K562 (cell line): ENCODE measurements around the gene TBC1D5. TPM values are rescaled to one million over a fixed set of nuclear protein-coding genes. Genes with fewer than 3 reads are reported as not detected.

ENCODE experiments used
- ATAC-seq: fragments of 200-7000 bp; cut with Tn5 transposase; 3 replicates; pipeline ENCODE4 v1.9.1; 2020; ENCODE audit warnings: moderate library complexity
- BruUV-seq: library from RNA; stranded (reverse); fragments of 400-500 nt; replicated peaks from 2 replicates; lab custom pipeline; 2021; lab: Mats Ljungman, UMichigan
- CTCF ChIA-PET: fragments of 300-600 bp; formaldehyde crosslinking; extraction: SDS; loops from one replicate; lab custom pipeline; 2021; ENCODE audit warnings: low intra/inter-chr PET ratio; lab: Yijun Ruan, JAX
- POLR2A ChIA-PET: fragments of 300-600, 350-650 bp; sonication (Branson Sonifier 250); formaldehyde crosslinking; extraction: SDS; loops from one replicate; lab custom pipeline; 2021; ENCODE audit warnings: antibody characterized with exemption, inconsistent platforms; lab: Yijun Ruan, JAX
- DNase-seq, 4 experiments: peaks; one replicate each; pipeline versions ENCODE4 v3.0.0 to v3.0.0-alpha.2; 2011 to 2018; ENCODE audit warnings: low spot score in 3 of 4, mixed read lengths in 3 of 4; ENCODE audit errors: extremely low read depth in 1 of 4
- FAIRE-seq: peaks from 2 replicates; lab custom pipeline; 2011; peaks lifted over from hg19 to GRCh38; lab: Jason Lieb, UNC
- H2AFZ ChIP-seq: 2 replicates; pipeline ENCODE4 v1.6.0; 2011; ENCODE audit warnings: low read depth, low read length, control low read depth, inconsistent platforms
- H3K27ac ChIP-seq: fragments of 200-600 bp; 3 replicates; pipeline ENCODE4 v1.8.0; 2011; ENCODE audit warnings: low read depth, mild to moderate bottlenecking, control low read depth, inconsistent platforms, low read length, moderate library complexity, mixed read lengths; ENCODE audit errors: extremely low read depth
- H3K27me3 ChIP-seq, 2 experiments: fragments of 300-600 bp in 1 of 2; 2 replicates in 1 of 2; 3 replicates in 1 of 2; pipeline versions ENCODE4 v1.6.0 to v1.8.0; 2011; ENCODE audit warnings: inconsistent platforms in 2 of 2, low read length in 2 of 2, mild to moderate bottlenecking in 1 of 2, mixed read lengths in 1 of 2, moderate library complexity in 1 of 2; ENCODE audit not compliant: control insufficient read depth in 2 of 2, insufficient read depth in 2 of 2
- H3K36me3 ChIP-seq: fragments of 300-600 bp; 3 replicates; pipeline ENCODE4 v1.8.0; 2011; ENCODE audit warnings: mild to moderate bottlenecking, low read length, inconsistent platforms; ENCODE audit not compliant: control insufficient read depth, insufficient read depth
- H3K4me1 ChIP-seq, 2 experiments: fragments of 200-600 bp in 1 of 2; replicated peaks in 1 of 2; 2 replicates in 1 of 2; 3 replicates in 1 of 2; pipeline versions ENCODE4 v1.5.1 to v1.8.0; 2011; ENCODE audit warnings: inconsistent platforms in 2 of 2, low read length in 2 of 2, mild to moderate bottlenecking in 1 of 2, mixed read lengths in 1 of 2, moderate library complexity in 1 of 2; ENCODE audit not compliant: control insufficient read depth in 2 of 2, insufficient read depth in 2 of 2
- H3K4me2 ChIP-seq: 2 replicates; pipeline ENCODE4 v1.6.1; 2011; ENCODE audit warnings: low read length, control low read depth, inconsistent platforms, mixed read lengths; ENCODE audit not compliant: insufficient read depth
- H3K4me3 ChIP-seq: fragments of 200-600 bp; sonication (generic), shearing (Covaris generic); 2 replicates; pipeline ENCODE4 v1.5.1; 2016; ENCODE audit warnings: control low read depth, inconsistent platforms
- H3K79me2 ChIP-seq: fragments of 200-600 bp; 3 replicates; pipeline ENCODE4 v1.8.0; 2011; ENCODE audit warnings: low read length, inconsistent platforms; ENCODE audit not compliant: control insufficient read depth, insufficient read depth
- H3K9ac ChIP-seq, 2 experiments: 2 replicates each; pipeline versions ENCODE4 v1.6.0 to v1.6.1; 2011; ENCODE audit warnings: low read depth in 2 of 2, low read length in 2 of 2, control low read depth in 1 of 2, inconsistent platforms in 1 of 2, mild to moderate bottlenecking in 1 of 2, mixed read lengths in 1 of 2; ENCODE audit not compliant: insufficient read depth in 1 of 2
- H3K9me1 ChIP-seq: one replicate; pipeline ENCODE4 v1.6.0; 2011; ENCODE audit warnings: inconsistent platforms, mild to moderate bottlenecking, low read length, moderate library complexity; ENCODE audit not compliant: control insufficient read depth, insufficient read depth
- H3K9me3 ChIP-seq: replicated peaks from 2 replicates; pipeline ENCODE4 v1.5.1; 2011; ENCODE audit warnings: low read depth, low read length, inconsistent platforms; ENCODE audit not compliant: control insufficient read depth, insufficient read depth
- H4K20me1 ChIP-seq: replicated peaks from 2 replicates; pipeline ENCODE4 v1.6.1; 2011; ENCODE audit warnings: low read length, inconsistent platforms, mixed read lengths; ENCODE audit not compliant: control insufficient read depth, insufficient read depth
- CAMTA2 ChIP-seq: fragments of 250-450 bp; sonication (Bioruptor Pico); conservative IDR thresholded peaks from 2 replicates; pipeline ENCODE4 v1.5.1; 2022
- CBX2 ChIP-seq: fragments of 200-600 bp; sonication (generic); IDR thresholded peaks from one replicate; pipeline ENCODE4 v1.6.1; 2012; ENCODE audit warnings: mild to moderate bottlenecking, low read length, inconsistent platforms; ENCODE audit not compliant: insufficient read depth, poor library complexity, severe bottlenecking
- HCFC1 ChIP-seq: IDR thresholded peaks from 2 replicates; pipeline ENCODE4 v1.6.1; 2012; ENCODE audit warnings: low read depth, low read length, improper control_type of control experiment
- LEF1 ChIP-seq: fragments of 450-650 bp; IDR thresholded peaks from 2 replicates; pipeline ENCODE4 v1.6.1; 2016; ENCODE audit warnings: mild to moderate bottlenecking
- NCOR1 ChIP-seq: fragments of 450-650 bp; IDR thresholded peaks from 2 replicates; pipeline ENCODE4 v1.6.1; 2016; ENCODE audit warnings: mild to moderate bottlenecking, moderate library complexity
- PPARD ChIP-seq: fragments of 250-450 bp; sonication (Bioruptor Pico); IDR thresholded peaks from 2 replicates; pipeline ENCODE4 v1.8.0; 2022; ENCODE audit warnings: inconsistent platforms, mild to moderate bottlenecking, moderate library complexity
- TEAD4 ChIP-seq, 2 experiments: sonication (generic) in 1 of 2; formaldehyde crosslinking in 1 of 2; IDR thresholded peaks; 2 replicates each; pipeline versions ENCODE4 v1.6.1 to v1.8.0; 2012 to 2022; ENCODE audit warnings: borderline replicate concordance in 1 of 2, inconsistent platforms in 1 of 2, low read length in 1 of 2, mild to moderate bottlenecking in 1 of 2, missing genetic modification reagents in 1 of 2
- YY1 ChIP-seq, 3 experiments: IDR thresholded peaks; 2 replicates each; pipeline ENCODE4 v1.6.1; 2011; ENCODE audit warnings: low read length in 2 of 3, mild to moderate bottlenecking in 2 of 3, moderate library complexity in 2 of 3, borderline replicate concordance in 1 of 3, control low read depth in 1 of 3, low read depth in 1 of 3; ENCODE audit not compliant: insufficient read depth in 3 of 3, insufficient replicate concordance in 2 of 3, control insufficient read depth in 1 of 3, insufficient read length in 1 of 3; ENCODE audit errors: extremely low read depth in 1 of 3
- ZFX ChIP-seq: sonication (generic); formaldehyde crosslinking; IDR thresholded peaks from 2 replicates; pipeline ENCODE4 v1.8.0; 2022; ENCODE audit warnings: mild to moderate bottlenecking, missing genetic modification reagents, moderate library complexity
- ZNF740 ChIP-seq, 3 experiments: fragments of 200-800 bp in 1 of 3; sonication (Bioruptor generic) in 1 of 3; sonication (generic) in 1 of 3; formaldehyde crosslinking in 1 of 3; IDR thresholded peaks; 2 replicates each; pipeline versions ENCODE4 v1.6.1 to v1.8.0; 2016 to 2022; ENCODE audit warnings: mild to moderate bottlenecking in 2 of 3, missing compliant biosample characterization in 2 of 3, missing genetic modification characterization in 2 of 3, missing genetic modification reagents in 1 of 3
- WGBS: fragments of 100-300 bp; shearing (Covaris generic); methylation state at CpG from one replicate; pipeline ENCODE4 v1.1.6; 2016; ENCODE audit warnings: low coverage, mixed read lengths; ENCODE audit not compliant: insufficient coverage; ENCODE audit errors: missing lambda C conversion rate; 5-methylcytosine and 5-hydroxymethylcytosine counted together
- in situ Hi-C: fragments of 300-500 bp; cut with MboI; formaldehyde crosslinking; loops from 4 replicates; pipeline ENCODE4 v1.15.0; 2018; ENCODE audit warnings: inconsistent platforms, mixed read lengths
- intact Hi-C: fragments of 100-400 bp; cut with micrococcal nuclease; formaldehyde crosslinking; loops from 2 replicates; pipeline ENCODE4 v1.14.2; 2022
- polyA plus RNA-seq, 8 experiments: library from polyadenylated mRNA; depleted of rRNA in 4 of 8; stranded (reverse) in 5 of 8; unstranded in 3 of 8; fragments of >200 nt; fragmentation: Nextera tagmentation in 2 of 8; fragmentation: Illumina TruSeq in 1 of 8; extraction: Ambion mirVana in 2 of 8; extraction: Trizol in 1 of 8; gene quantifications; 2 replicates each; pipeline versions ENCODE4 v1.2.1 to v1.2.3, GENCODE V29; 2011 to 2014; ENCODE audit warnings: inconsistent platforms in 1 of 8, missing spikeins in 1 of 8
- total RNA-seq, 7 experiments: library from RNA; depleted of rRNA in 6 of 7; stranded (reverse); fragments of >200 nt in 6 of 7; fragmentation: Illumina TruSeq in 2 of 7; extraction: Trizol in 2 of 7; gene quantifications; 2 replicates each; pipeline versions ENCODE4 v1.2.1 to v1.2.3, GENCODE V29; 2011 to 2021; ENCODE audit warnings: low replicate concordance in 1 of 7

Gene TBC1D5
- total and polyA plus RNA-seq, 9 of the 15 experiments (the other 6 are each of a cell fraction or from before 2014, with no cell fraction given) = 2.9 to 38.1 (median 25.6) TPM

GRCh38 chr3:17333893-17334292 lies 408.5 kb downstream of the TBC1D5 start (continued):
- peak; percentile 62; the same call in 1 of the 2 replicates for TF ChIP-seq TEAD4 (IDR thresholded peaks at IDR 0.05; ENCODE audit: low read length)
- TF ChIP-seq TEAD4 (CRISPR knock-in tag; IDR thresholded peaks at IDR 0.05; ENCODE audit: borderline replicate concordance) = no peak
- TF ChIP-seq ZNF740 (CRISPR knock-in tag; IDR thresholded peaks at IDR 0.05) = no peak
- TF ChIP-seq ZNF740 (tag; IDR thresholded peaks at IDR 0.05) = no peak
- no peak for TF ChIP-seq PPARD
- no peak for TF ChIP-seq LEF1
- TF ChIP-seq NCOR1 = peak; percentile 26; the same call in 1 of the 2 replicates
- TF ChIP-seq ZFX (CRISPR knock-in tag) = no peak

GRCh38 chr3:17333446-17333845 lies 409.0 kb downstream of the TBC1D5 start:
- no peak for TF ChIP-seq HCFC1
- TF ChIP-seq YY1 (IDR thresholded peaks at IDR 0.05; ENCODE audit: borderline replicate concordance in 1 of 3, control insufficient read depth in 1 of 3, extremely low read depth in 1 of 3, insufficient read depth in 3 of 3, insufficient read length in 1 of 3, insufficient replicate concordance in 2 of 3, low read depth in 1 of 3, low read length in 2 of 3) = no peak
- TF ChIP-seq CBX2 = no peak
- 0 out of 2 replicates have a peak, but pooled peaks have one; percentile 15 for TF ChIP-seq CAMTA2 (CRISPR knock-in tag)
- TF ChIP-seq, all 486 proteins: peak for 1
- ChIA-PET CTCF (no interaction called here), POLR2A (no interaction called here)
- Histone ChIP-seq H2AFZ (no peak overlapping the region), H3K27ac (no peak overlapping the region; the same call in 2 of the 3 replicates), H3K4me2 (no peak overlapping the region), H4K20me1 (no peaks in the 10 kb centered on the region), H3K9ac (no peak overlapping the region), H3K79me2 (no peaks in the 10 kb centered on the region), H3K36me3 (no peaks in the 10 kb centered on the region), H3K27me3 (no peaks in the 10 kb centered on the region), H3K4me1 (peaks cover 3 to 12% of the 10 kb centered on the region in 2 experiments; a peak in 3 of 5 replicates), H3K4me3 (no peak overlapping the region), H3K9me3 (no peaks in the 10 kb centered on the region), H3K9me1 (no peaks in the 10 kb centered on the region)
- intact Hi-C loops (no loop called here), in situ Hi-C loops (no loop called here)
- FAIRE-seq (no peak), DNase-seq (no peak), ATAC-seq (peak; percentile 25; the same call in 2 of the 3 replicates)
- no TSS peak for BruUV-seq
- WGBS = 22% methylated on average over 1 of the region's 1 CpG
